GM12878 (cell line): Measurements from ENCODE around the gene KAT2A. TPM values are rescaled to one million over a fixed set of nuclear protein-coding genes. Genes with fewer than 3 reads are reported as not detected.

Source experiments
- ATAC-seq: fragments of 200-7000 bp; cut with Tn5 transposase; 3 replicates; pipeline ENCODE4 v1.9.1; 2020; ENCODE audit warnings: mild to moderate bottlenecking, moderate library complexity
- BruUV-seq: library from RNA; stranded (reverse); fragments of 400-500 nt; replicated peaks from 2 replicates; lab custom pipeline; 2021; lab: Mats Ljungman, UMichigan
- CTCF ChIA-PET: fragments of 300-600 bp; sonication (Branson Sonifier 250); formaldehyde crosslinking; extraction: SDS; loops from one replicate; lab custom pipeline; 2021; ENCODE audit warnings: inconsistent platforms; lab: Yijun Ruan, JAX
- POLR2A ChIA-PET: fragments of 350-600 bp; formaldehyde crosslinking; extraction: SDS; loops from one replicate; lab custom pipeline; 2021; ENCODE audit warnings: inconsistent platforms; lab: Charles Lee
- RAD21 ChIA-PET: fragments of 300-600 bp; sonication (Branson Sonifier 250); formaldehyde crosslinking; loops from one replicate; lab custom pipeline; 2023; ENCODE audit warnings: antibody characterized with exemption; ENCODE audit not compliant: unreplicated experiment; lab: Charles Lee
- SMC1A ChIA-PET: fragments of 300-600 bp; sonication (Branson Sonifier 250); formaldehyde crosslinking; loops from one replicate; lab custom pipeline; 2023; ENCODE audit not compliant: unreplicated experiment, uncharacterized antibody; lab: Charles Lee
- DNase-seq: peaks from one replicate; pipeline ENCODE4 v3.0.0-alpha.2; 2011; ENCODE audit warnings: low read depth, low spot score
- FAIRE-seq: peaks from 3 replicates; lab custom pipeline; 2011; peaks lifted over from hg19 to GRCh38; lab: Jason Lieb, UNC
- H2AFZ ChIP-seq: 2 replicates; pipeline ENCODE4 v1.6.0; 2011; ENCODE audit warnings: low read depth, low read length, control low read depth; ENCODE audit not compliant: control insufficient read depth
- H3K27ac ChIP-seq: 2 replicates; pipeline ENCODE4 v1.5.1; 2011; ENCODE audit warnings: control low read depth; ENCODE audit not compliant: control insufficient read depth, insufficient read depth
- H3K27me3 ChIP-seq, 2 experiments: replicated peaks in 1 of 2; 2 replicates each; pipeline versions ENCODE4 v1.6.0 to v1.6.1; 2011; ENCODE audit warnings: low read length in 1 of 2; ENCODE audit not compliant: control insufficient read depth in 2 of 2, insufficient read depth in 2 of 2
- H3K36me3 ChIP-seq, 2 experiments: 2 replicates each; pipeline ENCODE4 v1.5.1; 2011; ENCODE audit warnings: low read length in 1 of 2; ENCODE audit not compliant: control insufficient read depth in 2 of 2, insufficient read depth in 2 of 2
- H3K4me1 ChIP-seq: 2 replicates; pipeline ENCODE4 v1.6.1; 2011; ENCODE audit warnings: mild to moderate bottlenecking, low read length, moderate library complexity, mixed read lengths; ENCODE audit not compliant: control insufficient read depth, insufficient read depth
- H3K4me2 ChIP-seq: 2 replicates; pipeline ENCODE4 v1.6.0; 2011; ENCODE audit warnings: control low read depth; ENCODE audit not compliant: control insufficient read depth, insufficient read depth
- H3K4me3 ChIP-seq: fragments of 200-600 bp; sonication (generic); 2 replicates; pipeline ENCODE4 v1.5.1; 2016
- H3K79me2 ChIP-seq: 2 replicates; pipeline ENCODE4 v1.6.0; 2011; ENCODE audit warnings: low read length; ENCODE audit not compliant: control insufficient read depth, insufficient read depth
- H3K9ac ChIP-seq: 2 replicates; pipeline ENCODE4 v1.8.0; 2011; ENCODE audit warnings: low read length, control low read depth, mixed read lengths; ENCODE audit not compliant: control insufficient read depth, insufficient read depth
- H3K9me3 ChIP-seq: replicated peaks from 3 replicates; pipeline ENCODE4 v1.5.1; 2011; ENCODE audit warnings: mild to moderate bottlenecking, low read length; ENCODE audit not compliant: control insufficient read depth, insufficient read depth
- H4K20me1 ChIP-seq: 2 replicates; pipeline ENCODE4 v1.6.0; 2011; ENCODE audit not compliant: control insufficient read depth, insufficient read depth
- CBX5 ChIP-seq: sonication (generic); IDR thresholded peaks from 2 replicates; pipeline ENCODE4 v1.6.1; 2016; ENCODE audit warnings: low read depth, moderate library complexity, mild to moderate bottlenecking, inconsistent platforms
- ETV6 ChIP-seq, 2 experiments: fragments of 450-650 bp in 1 of 2; IDR thresholded peaks in 1 of 2; conservative IDR thresholded peaks in 1 of 2; 2 replicates each; pipeline ENCODE4 v1.6.1; 2014; ENCODE audit warnings: antibody characterized with exemption in 1 of 2, borderline replicate concordance in 1 of 2, low read depth in 1 of 2, mild to moderate bottlenecking in 1 of 2, moderate library complexity in 1 of 2
- FOXM1 ChIP-seq: IDR thresholded peaks from 2 replicates; pipeline ENCODE4 v1.6.1; 2012; ENCODE audit warnings: low read depth, mild to moderate bottlenecking, inconsistent platforms, low read length, moderate library complexity
- HCFC1 ChIP-seq: fragments of 150-350 bp; IDR thresholded peaks from 2 replicates; pipeline ENCODE4 v1.6.1; 2014; ENCODE audit warnings: low read length
- JUND ChIP-seq: IDR thresholded peaks from 2 replicates; pipeline ENCODE4 v1.6.1; 2012; ENCODE audit warnings: low read depth, mild to moderate bottlenecking, low read length, improper control_type of control experiment, moderate library complexity
- LARP7 ChIP-seq: fragments of 450-650 bp; IDR thresholded peaks from 2 replicates; pipeline ENCODE4 v1.6.1; 2017; ENCODE audit warnings: mild to moderate bottlenecking
- NRF1 ChIP-seq: conservative IDR thresholded peaks from 2 replicates; pipeline ENCODE4 v1.6.1; 2011; ENCODE audit warnings: mild to moderate bottlenecking, low read depth, low read length, improper control_type of control experiment
- RB1 ChIP-seq: fragments of 450-650 bp; formaldehyde crosslinking; IDR thresholded peaks from 2 replicates; pipeline ENCODE4 v1.6.1; 2017; ENCODE audit warnings: mild to moderate bottlenecking, borderline replicate concordance
- RFX5 ChIP-seq: IDR thresholded peaks from 2 replicates; pipeline ENCODE4 v1.6.1; 2011; ENCODE audit warnings: low read depth, low read length, improper control_type of control experiment
- TCF12 ChIP-seq: IDR thresholded peaks from 2 replicates; pipeline ENCODE4 v1.6.1; 2011; ENCODE audit warnings: low read depth, mild to moderate bottlenecking, low read length
- ZSCAN29 ChIP-seq: fragments of 450-650 bp; IDR thresholded peaks from 2 replicates; pipeline ENCODE4 v1.6.1; 2017; ENCODE audit warnings: mild to moderate bottlenecking, moderate library complexity
- WGBS: methylation state at CpG from one replicate; pipeline ENCODE4 v1.1.6; 2016; ENCODE audit warnings: low lambda C conversion rate; ENCODE audit not compliant: insufficient replicate concordance, insufficient coverage; ENCODE audit errors: missing lambda C conversion rate; 5-methylcytosine and 5-hydroxymethylcytosine counted together
- in situ Hi-C: fragments of 300-500 bp; cut with MboI; formaldehyde crosslinking; loops from 9 replicates; pipeline ENCODE4 v1.14.3; 2018; ENCODE audit warnings: mixed read lengths
- intact Hi-C: fragments of 100-400 bp; cut with micrococcal nuclease; formaldehyde crosslinking; loops from one replicate; pipeline ENCODE4 v1.14.2; 2022; ENCODE audit not compliant: unreplicated experiment
- polyA plus RNA-seq, 11 experiments: library from polyadenylated mRNA; depleted of rRNA in 4 of 11; unstranded in 6 of 11; stranded (reverse) in 5 of 11; fragments of >200 nt; fragmentation: Nextera tagmentation in 4 of 11; fragmentation: Illumina TruSeq in 1 of 11; extraction: Ambion mirVana in 4 of 11; extraction: Trizol in 1 of 11; gene quantifications; 1 replicate in 1 of 11; 2 replicates in 10 of 11; pipeline versions ENCODE4 v1.2.1 to v1.2.3, GENCODE V29; 2011 to 2016; ENCODE audit warnings: inconsistent platforms in 2 of 11, missing spikeins in 2 of 11, low read depth in 1 of 11
- total RNA-seq, 4 experiments: library from RNA; depleted of rRNA in 3 of 4; stranded (reverse); fragments of >200 nt in 3 of 4; fragmentation: Illumina TruSeq in 1 of 4; extraction: Trizol in 1 of 4; gene quantifications; 2 replicates each; pipeline versions ENCODE4 v1.2.1 to v1.2.3, GENCODE V29; 2013 to 2021
- TF ChIP-seq, protein P1 (sequence below): fragments of 450-650 bp; formaldehyde crosslinking; IDR thresholded peaks from 2 replicates; pipeline ENCODE4 v1.5.0; 2022; ENCODE audit warnings: mild to moderate bottlenecking, missing genetic modification characterization

The KAT2A gene
- total and polyA plus RNA-seq, 10 of the 15 experiments (the other 5 are each of a cell fraction or from before 2014, with no cell fraction given): 0.85 to 47.5 (median 14.6) TPM

GRCh38 chr17:42160531-42160910 is 39.4 kb upstream of the KAT2A start:
- Histone ChIP-seq H3K36me3 (no peaks in the 10 kb centered on the region), H3K9ac (no peak overlapping the region), H3K4me2 (no peak overlapping the region), H2AFZ (no peak overlapping the region), H3K79me2 (no peaks in the 10 kb centered on the region), H4K20me1 (no peaks in the 10 kb centered on the region), H3K27ac (no peak overlapping the region), H3K27me3 (no peaks in the 10 kb centered on the region), H3K4me3 (no peak overlapping the region), H3K4me1 (peaks cover 9% of the 10 kb centered on the region), H3K9me3 (no peaks in the 10 kb centered on the region)
- SMC1A ChIA-PET: no interaction called here
- BruUV-seq: no TSS peak
- POLR2A ChIA-PET: interaction anchor here (0.6 to 1.0 kb wide), 4 partner anchors 92 to 316 kb away, joined by 3 to 5 read pairs (median 5); no protein-coding TSS in a partner anchor
- intact Hi-C loops (no loop called here), in situ Hi-C loops (no loop called here)
- no peak for FAIRE-seq
- ATAC-seq: no peak
- TF ChIP-seq HCFC1: no peak
- TF ChIP-seq FOXM1: no peak
- no peak for TF ChIP-seq RB1
- TF ChIP-seq RFX5: no peak
- no peak for TF ChIP-seq ZSCAN29
- TF ChIP-seq JUND: no peak
- no peak for TF ChIP-seq LARP7
- TF ChIP-seq, protein P1, sequence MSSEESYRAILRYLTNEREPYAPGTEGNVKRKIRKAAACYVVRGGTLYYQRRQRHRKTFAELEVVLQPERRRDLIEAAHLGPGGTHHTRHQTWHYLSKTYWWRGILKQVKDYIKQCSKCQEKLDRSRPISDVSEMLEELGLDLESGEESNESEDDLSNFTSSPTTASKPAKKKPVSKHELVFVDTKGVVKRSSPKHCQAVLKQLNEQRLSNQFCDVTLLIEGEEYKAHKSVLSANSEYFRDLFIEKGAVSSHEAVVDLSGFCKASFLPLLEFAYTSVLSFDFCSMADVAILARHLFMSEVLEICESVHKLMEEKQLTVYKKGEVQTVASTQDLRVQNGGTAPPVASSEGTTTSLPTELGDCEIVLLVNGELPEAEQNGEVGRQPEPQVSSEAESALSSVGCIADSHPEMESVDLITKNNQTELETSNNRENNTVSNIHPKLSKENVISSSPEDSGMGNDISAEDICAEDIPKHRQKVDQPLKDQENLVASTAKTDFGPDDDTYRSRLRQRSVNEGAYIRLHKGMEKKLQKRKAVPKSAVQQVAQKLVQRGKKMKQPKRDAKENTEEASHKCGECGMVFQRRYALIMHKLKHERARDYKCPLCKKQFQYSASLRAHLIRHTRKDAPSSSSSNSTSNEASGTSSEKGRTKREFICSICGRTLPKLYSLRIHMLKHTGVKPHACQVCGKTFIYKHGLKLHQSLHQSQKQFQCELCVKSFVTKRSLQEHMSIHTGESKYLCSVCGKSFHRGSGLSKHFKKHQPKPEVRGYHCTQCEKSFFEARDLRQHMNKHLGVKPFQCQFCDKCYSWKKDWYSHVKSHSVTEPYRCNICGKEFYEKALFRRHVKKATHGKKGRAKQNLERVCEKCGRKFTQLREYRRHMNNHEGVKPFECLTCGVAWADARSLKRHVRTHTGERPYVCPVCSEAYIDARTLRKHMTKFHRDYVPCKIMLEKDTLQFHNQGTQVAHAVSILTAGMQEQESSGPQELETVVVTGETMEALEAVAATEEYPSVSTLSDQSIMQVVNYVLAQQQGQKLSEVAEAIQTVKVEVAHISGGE (CRISPR knock-in tag): no peak
- no peak for TF ChIP-seq CBX5
- no peak for TF ChIP-seq NRF1
- TF ChIP-seq ETV6 (conservative IDR thresholded peaks at IDR 0.05 in 1 of 2, IDR thresholded peaks at IDR 0.05 in 1 of 2; ENCODE audit: borderline replicate concordance in 1 of 2, low read depth in 1 of 2): no peak
- TF ChIP-seq TCF12: no peak
- 95% methylated on average over 7 of the region's 7 CpGs for WGBS
- CTCF ChIA-PET: interaction anchor here (0.6 to 1.0 kb wide), 3 partner anchors 18 to 246 kb away, joined by 3 read pairs; partner anchors contain the start of gene GHDC
- no peak for DNase-seq
- RAD21 ChIA-PET: interaction anchor here (0.7 to 1.1 kb wide), 3 partner anchors 21 to 1680 kb away, joined by 3 to 7 read pairs (median 3); no protein-coding TSS in a partner anchor
